NCI-H2107 treated with DMSO at 0.1 percent for 48 hours (cell line): ENCODE data around the gene NSUN2.
"Not testable (repeated sequence)": the region's sequence is repeated elsewhere in the genome, so short reads cannot be mapped to it uniquely, and the experiment has no call there.

Source experiments
- DNase-seq: peaks from one replicate; lab custom pipeline; 2025; ENCODE audit not compliant: unreplicated experiment; lab: John Stamatoyannopoulos, UW

NSUN2 gene

GRCh38 chr5:6584727-6585126 is 48.1 kb downstream of the NSUN2 start:
- DNase-seq: no peak

DNA sequence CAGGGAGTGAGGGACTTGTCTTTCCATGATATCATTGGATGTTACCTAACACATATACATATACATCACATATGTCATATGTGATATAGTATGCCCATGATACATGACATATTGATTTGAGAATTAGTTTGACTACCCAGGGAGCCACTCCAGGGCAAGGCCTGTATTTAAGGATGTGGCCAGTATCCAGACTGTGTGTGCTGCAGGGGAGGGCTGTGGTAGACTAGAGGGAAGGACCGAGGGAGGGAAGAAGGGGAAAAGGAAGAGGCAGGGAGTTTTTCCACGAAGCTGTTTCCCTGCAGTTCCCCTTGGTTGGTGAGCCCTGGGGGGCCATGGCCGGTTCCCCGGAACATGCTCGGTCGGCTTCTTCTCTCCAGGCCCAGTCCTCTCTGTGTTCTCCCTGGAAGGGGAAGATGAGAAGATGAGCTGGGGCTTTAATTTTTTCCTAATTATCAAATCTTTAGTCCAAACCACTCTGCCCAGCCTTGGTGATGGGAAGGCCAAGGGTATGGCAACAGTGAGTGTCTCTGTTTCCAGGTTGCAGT is 48.7 kb downstream of the NSUN2 start:
- DNase-seq: no peak

DNA sequence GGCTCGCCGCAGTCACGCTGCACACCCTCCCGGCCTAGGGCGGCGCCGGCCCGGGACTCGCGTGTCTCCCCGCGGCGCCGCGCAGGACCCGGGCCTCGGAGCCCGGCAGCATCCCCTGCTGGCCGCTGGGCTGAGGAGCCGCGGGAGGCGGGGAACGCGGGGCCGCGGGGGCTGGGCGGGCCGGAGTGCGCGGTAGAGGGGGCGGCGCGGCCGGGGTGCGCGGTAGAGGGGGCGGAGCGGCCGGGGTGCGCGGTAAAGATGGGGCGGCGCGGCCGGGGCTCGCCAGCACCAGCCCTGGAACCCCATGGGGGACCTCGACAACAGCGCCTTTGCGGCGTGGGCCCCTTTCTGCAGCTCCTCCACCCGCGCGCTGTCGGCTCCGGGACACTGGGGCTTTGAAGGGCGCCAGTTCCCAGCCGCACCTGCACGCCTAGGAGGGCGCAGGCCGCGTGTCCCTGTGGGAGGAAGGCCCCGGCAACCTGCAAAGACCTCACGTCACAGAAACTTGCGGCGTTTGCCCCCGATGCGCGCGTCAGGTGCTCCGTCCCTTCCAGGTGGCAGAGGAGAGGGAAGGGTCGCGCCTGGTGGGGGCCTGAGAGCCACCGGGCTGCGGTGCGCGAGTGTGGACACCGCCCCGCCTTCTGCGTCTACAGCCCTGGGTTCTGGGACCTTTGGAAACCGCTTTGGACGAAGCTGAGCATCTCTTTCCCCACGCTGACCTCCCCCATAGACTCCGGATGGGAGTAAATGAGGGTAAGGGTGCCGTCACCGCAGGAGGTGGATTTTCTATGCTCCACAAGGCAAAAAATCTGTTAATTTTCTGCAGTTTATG is 49.6 kb downstream of the NSUN2 start:
- no peak for DNase-seq

GRCh38 chr5:6582507-6583048 is 50.3 kb downstream of the NSUN2 start:
- DNase-seq: no peak

GRCh38 chr5:6581559-6582426 is 51.1 kb downstream of the NSUN2 start:
- DNase-seq: no peak

DNA sequence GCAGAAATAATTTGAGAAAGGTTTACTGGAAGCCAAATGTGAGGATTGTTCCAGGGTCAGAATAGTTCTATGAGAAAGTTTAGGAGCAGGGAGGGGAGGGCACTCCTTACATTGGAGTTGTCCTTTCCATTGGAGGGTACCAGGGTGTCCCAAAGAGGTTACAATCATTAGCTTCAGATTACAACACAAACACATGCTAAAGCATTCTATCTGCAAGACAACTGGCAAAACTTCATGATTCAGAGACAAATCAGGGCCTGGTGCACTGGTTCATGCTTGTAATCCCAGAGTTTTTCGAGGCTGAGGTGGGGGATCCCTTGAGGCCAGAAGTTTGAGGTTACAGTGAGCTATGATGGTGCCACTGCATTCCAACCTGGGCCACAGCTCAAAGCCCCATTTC is 51.8 kb downstream of the NSUN2 start:
- DNase-seq: no peak

- DNase-seq: no peak
Observed at GRCh38 chr5:6579535-6579934, 53.3 kb downstream of the NSUN2 start.

GRCh38 chr5:6578676-6579343 is 54.0 kb downstream of the NSUN2 start:
- no peak for DNase-seq

- DNase-seq: peak; percentile 66
Observed at GRCh38 chr5:6576861-6577501, 55.9 kb downstream of the NSUN2 start.

GRCh38 chr5:6574537-6575245 is 58.2 kb downstream of the NSUN2 start:
- DNase-seq: no peak

DNA sequence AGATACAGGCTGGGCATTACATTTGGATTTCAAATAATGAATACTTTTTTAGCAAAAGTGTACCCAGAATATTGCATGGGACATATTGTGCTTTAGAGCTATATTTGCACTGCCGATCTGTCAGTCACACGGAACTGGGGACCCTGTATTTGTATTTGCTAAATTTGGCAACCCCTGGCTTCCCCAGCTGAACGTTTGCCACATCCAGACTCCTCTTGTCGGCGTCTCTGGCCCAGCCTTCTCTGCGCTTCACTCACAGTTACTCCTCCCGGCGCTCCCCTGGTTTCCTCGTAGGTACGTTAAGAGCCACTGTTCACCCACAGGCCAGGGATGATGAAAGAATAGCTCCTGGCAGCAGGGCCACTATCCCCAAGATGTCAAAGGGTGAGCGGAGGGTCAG is 58.7 kb downstream of the NSUN2 start:
- DNase-seq: no peak

DNA sequence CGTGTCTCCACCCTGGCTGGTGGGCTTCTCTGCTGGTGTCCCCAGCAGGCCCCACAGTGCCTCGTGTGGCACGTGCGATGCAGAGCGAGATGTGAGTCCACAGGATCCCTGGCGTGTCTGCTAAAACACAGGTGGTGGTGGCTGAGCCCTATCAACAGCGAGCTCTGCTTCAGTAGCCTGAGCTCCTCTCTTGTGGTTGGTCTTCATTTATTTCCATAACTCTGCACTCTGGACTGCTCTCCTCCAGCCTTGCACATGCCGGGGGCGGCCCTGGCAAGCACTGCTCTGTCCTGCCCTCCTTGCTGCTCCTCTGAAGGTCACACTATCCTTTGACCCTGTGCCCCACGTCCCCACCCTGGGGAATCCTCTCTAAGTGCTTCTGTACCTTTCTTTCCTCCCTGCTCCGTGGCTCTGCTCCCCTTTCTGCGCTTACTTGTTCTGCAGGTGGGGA is 59.2 kb downstream of the NSUN2 start:
- no peak for DNase-seq

GRCh38 chr5:6572825-6573380 is 59.9 kb downstream of the NSUN2 start:
- no peak for DNase-seq

- no peak for DNase-seq
Observed at GRCh38 chr5:6572086-6572824, 60.6 kb downstream of the NSUN2 start.

GRCh38 chr5:6571607-6572006 is 61.2 kb downstream of the NSUN2 start:
- DNase-seq: not testable (repeated sequence)

DNA sequence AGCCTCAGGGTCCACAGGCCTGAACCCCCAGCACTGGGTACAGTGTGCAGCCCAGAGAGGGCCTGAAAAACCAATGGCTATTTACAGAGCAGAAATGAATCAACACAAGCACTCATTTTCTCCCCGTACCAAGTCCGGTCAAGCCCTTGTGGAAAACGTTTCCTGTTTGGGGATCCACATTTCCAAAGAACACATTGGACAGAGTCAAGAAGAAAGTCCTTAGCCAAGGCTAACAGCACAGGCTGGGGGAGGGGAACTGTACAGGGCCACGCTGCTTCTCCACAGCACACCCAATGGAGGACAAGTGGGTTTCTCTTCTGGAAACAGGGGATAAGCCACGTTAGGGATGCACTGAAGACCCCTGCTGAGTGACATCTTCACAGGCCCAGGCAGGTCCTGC is 62.3 kb downstream of the NSUN2 start:
- DNase-seq: no peak

GRCh38 chr5:6568889-6569288 is 64.0 kb downstream of the NSUN2 start:
- no peak for DNase-seq

GRCh38 chr5:6568383-6568782 is 64.5 kb downstream of the NSUN2 start:
- DNase-seq: no peak

DNA sequence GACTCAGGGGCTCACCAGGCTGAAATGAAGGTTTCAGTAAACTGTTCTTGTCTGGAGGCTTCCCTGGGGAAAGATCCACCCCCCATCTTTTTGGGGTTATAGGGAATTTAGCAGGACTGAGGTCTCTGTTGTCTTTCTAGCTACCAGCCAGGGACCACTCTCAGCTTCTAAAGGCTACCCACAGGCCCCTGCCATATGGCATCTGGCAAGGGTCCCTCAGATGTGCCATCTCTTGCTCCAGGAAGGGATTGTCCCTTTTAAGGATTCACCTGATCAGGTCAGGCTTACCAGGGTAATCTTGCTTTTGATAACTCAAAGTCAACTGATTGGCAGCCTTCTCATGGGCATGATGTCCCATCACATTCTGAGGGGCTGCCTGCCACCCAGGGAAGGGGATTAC is 65.0 kb downstream of the NSUN2 start:
- DNase-seq: no peak
